ENCODE data around the gene BSND. TPM values are rescaled to one million over a fixed set of nuclear protein-coding genes. Genes with fewer than 3 reads are reported as not detected.
A peak's percentile ranks its signal among the peaks of the same experiment; 100 is the strongest.

The BSND gene
- total RNA-seq, 1 donor = not detected

DNA sequence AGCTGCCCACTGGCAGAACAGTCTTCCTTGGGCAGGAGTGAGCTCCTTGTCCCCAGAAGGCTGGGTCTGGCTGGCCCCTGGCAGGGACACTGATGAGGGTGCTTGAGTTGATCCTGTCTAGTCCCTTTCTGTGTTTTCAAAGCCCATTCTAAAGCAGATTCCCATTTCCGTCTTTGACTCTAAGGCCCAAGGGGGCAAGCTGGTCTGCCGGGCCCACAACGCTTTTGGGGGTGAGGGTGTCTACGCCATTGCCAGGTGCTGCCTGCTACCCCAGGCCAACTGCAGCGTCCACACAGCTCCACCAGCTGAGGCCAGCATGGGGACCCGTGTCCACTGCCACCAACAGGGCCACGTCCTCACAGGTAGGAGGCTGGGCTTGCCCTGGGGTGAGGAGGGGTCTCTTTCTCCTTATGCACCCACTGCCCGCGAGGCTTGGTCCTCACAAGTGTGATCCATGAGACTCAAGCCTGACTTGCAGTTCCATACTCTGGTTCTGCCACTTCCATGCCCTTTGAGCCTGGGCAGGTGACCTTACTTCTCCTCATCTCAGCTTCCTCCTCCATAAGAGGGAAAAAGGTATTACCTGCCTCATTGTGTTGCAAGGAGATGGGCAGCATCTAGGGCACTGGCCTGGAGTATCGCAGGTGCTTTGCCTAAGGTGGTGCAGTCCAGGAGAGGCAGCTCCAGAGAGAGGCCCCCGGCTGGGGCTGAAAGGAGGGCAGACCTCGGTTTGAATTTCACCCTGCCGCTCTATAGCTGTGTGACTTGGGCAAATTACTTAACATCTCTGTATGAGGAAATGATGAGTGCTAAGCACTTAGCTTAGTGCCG is 60.8 kb downstream of the BSND start:
- TF ChIP-seq, protein P1, sequence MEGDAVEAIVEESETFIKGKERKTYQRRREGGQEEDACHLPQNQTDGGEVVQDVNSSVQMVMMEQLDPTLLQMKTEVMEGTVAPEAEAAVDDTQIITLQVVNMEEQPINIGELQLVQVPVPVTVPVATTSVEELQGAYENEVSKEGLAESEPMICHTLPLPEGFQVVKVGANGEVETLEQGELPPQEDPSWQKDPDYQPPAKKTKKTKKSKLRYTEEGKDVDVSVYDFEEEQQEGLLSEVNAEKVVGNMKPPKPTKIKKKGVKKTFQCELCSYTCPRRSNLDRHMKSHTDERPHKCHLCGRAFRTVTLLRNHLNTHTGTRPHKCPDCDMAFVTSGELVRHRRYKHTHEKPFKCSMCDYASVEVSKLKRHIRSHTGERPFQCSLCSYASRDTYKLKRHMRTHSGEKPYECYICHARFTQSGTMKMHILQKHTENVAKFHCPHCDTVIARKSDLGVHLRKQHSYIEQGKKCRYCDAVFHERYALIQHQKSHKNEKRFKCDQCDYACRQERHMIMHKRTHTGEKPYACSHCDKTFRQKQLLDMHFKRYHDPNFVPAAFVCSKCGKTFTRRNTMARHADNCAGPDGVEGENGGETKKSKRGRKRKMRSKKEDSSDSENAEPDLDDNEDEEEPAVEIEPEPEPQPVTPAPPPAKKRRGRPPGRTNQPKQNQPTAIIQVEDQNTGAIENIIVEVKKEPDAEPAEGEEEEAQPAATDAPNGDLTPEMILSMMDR (IDR thresholded peaks at IDR 0.05; ENCODE audit: insufficient read depth, low read length) = no peak
- no peak overlapping the region for H3K4me3 ChIP-seq (ENCODE audit: low read depth, low read length)
- DNase-seq (ENCODE audit: low read depth) = no peak

DNA sequence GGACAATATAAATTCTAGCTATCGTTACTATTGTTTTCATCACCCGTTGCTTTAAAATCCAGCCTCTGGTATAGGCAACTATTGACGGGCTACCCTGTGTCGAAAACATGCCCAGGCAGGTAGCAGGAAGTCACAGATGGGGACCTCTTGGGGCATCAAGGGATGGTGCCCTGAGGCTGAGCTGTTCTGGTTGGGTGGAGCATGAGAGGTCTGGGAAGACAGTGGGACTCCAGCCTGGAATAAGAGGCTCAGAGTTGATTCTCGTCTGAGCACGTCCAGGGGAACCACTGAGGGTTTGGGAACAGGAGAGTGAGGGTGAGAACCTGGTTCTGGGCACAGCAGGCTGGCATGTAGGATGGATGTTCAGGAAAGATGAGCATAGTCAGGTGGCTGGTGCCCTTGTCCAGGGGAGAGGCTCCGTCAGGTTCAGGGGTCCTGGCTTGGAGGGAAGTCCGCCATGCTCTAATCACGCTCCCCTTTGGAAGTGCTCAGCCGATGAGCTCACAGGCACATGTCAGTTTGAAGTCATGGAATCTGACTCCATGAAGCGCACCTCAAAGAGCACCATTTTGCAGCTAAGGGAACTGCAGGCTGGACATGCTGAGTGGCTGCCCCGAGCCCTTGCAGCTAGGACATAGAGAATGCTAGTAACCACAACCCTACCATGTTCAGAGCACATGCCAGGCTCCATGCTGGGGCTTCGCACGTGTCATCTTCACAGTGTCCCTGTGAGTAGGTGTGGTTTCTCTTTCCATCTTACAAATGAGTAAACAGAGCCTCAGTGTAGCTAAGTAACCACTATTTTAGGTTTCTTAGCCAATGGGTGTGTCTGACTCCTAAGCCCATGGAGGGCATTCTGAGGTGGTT is 61.6 kb downstream of the BSND start:
- TF ChIP-seq, protein P1 (IDR thresholded peaks at IDR 0.05; ENCODE audit: insufficient read depth, low read length) = no peak
- peak; percentile 19 for DNase-seq (ENCODE audit: low read depth)
- H3K4me3 ChIP-seq (ENCODE audit: low read depth, low read length) = no peak overlapping the region

DNA sequence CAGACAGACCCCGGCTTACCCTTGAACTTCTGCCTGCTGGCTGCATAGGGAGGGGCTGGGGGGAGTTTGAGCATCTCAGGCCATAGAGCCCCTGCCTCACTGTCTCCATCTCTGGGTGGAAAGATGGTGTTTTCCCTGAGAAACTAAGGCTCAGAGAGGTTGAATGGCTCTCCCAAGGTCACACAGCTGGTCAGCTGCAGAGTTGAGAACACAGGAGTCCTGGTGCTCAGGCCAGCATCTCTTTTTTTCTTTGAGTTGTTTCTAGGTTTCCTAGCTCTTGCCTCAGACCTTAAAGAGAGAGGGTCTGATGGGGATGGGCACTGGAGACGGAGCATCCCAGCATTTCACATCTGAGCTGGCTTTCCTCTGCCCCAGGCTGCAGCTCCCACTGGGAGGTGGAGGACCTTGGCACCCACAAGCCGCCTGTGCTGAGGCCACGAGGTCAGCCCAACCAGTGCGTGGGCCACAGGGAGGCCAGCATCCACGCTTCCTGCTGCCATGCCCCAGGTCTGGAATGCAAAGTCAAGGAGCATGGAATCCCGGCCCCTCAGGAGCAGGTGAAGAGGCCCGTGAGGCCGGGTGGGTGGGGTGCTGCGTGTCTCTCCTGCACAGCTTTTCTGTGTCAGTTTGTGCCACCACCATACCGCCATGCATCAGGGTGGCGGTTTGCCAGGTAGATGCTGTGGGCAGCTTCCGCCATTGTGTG is 62.4 kb downstream of the BSND start:
- no peak for DNase-seq (ENCODE audit: low read depth)
- H3K4me3 ChIP-seq (ENCODE audit: low read depth, low read length) = no peak overlapping the region
- TF ChIP-seq, protein P1 (IDR thresholded peaks at IDR 0.05; ENCODE audit: insufficient read depth, low read length) = no peak

Other genes starting within 250 kb of the BSND start
- 3.8 and 4.1 TPM in 2 replicates for gene PARS2, start 234.4 kb upstream of the BSND start, total RNA-seq (ENCODE audit: low replicate concordance)
- gene TTC22, start 197.6 kb upstream of the BSND start, total RNA-seq (ENCODE audit: low replicate concordance) = under 0.01 TPM in 1 of 2 replicates, not detected in the other
- gene DHCR24, start 111.7 kb upstream of the BSND start, total RNA-seq (ENCODE audit: low replicate concordance) = 118 and 123 TPM in 2 replicates
- gene TMEM61, start 18.3 kb upstream of the BSND start, total RNA-seq (ENCODE audit: low replicate concordance) = 0.18 TPM in 1 of 2 replicates, not detected in the other
- 1.1 and 2.5 TPM in 2 replicates for gene PCSK9, start 40.6 kb downstream of the BSND start, total RNA-seq (ENCODE audit: low replicate concordance)
- gene USP24, start 216.4 kb downstream of the BSND start, total RNA-seq (ENCODE audit: low replicate concordance) = 21.1 and 44.8 TPM in 2 replicates

Data from fibroblast of the aortic adventitia (primary cell).